ENCODE measurements around the gene PARP1. TPM values are rescaled to one million over a fixed set of nuclear protein-coding genes. Genes with fewer than 3 reads are reported as not detected.

The PARP1 gene
- total RNA-seq, 1 experiment from 2014 or later: 157 TPM

DNA sequence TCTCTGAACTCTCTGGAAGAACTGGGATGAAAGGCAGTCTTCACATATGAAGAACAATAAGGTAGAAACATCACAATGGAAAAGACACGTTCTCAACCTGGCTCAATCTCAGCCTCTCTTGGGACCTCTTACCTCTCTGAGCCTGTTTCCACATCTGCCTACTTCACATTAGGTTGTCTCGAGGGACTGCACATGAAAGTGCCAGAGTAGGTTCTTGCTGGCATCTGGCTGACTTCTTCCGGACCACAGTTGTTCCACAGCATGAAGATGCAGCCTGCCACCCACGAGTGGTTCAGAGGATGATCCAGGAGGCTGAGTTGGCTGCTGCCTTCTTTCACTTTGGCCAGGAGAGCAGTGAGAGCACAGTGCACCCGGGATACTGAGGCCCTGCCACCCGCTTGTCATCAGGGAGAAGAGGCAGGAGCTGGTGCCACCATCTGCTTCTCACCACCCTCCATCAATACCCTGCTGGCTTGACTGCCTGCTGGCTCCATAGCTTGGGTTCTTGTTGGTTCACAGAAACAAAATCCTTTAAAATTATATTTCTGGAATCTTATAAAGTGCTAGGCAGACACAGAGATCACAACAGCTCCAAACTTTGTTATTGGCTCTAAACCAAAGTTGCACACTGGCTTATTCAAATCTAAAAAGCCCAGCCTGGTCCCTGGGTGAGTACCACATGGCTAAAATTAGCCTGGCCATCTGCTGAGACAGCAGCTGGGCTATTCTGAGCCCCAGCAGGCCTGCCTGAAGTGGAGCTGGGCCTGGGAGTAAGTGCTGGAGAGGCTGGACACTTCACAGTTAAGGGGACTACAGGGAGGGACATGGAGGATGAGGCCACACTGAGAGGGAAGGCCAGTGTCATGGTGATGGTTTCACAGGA is 52.0 kb downstream of the PARP1 start:
- H3F3A ChIP-seq (ENCODE audit: insufficient read depth, low read depth): no peaks in the 10 kb centered on the region
- no peaks in the 10 kb centered on the region for H3K79me2 ChIP-seq (ENCODE audit: low read depth)
- CTCF ChIA-PET: no interaction called here
- no peak for DNase-seq
- no peaks in the 10 kb centered on the region for H3K9me2 ChIP-seq (ENCODE audit: insufficient read depth)
- no peaks in the 10 kb centered on the region for H3K27me3 ChIP-seq (ENCODE audit: insufficient read depth, low read depth)
- no TSS peak for BruUV-seq (replicated peaks)
- no peaks in the 10 kb centered on the region for H3K36me3 ChIP-seq (ENCODE audit: low read depth)
- no peak overlapping the region for H3K4me3 ChIP-seq
- POLR2A ChIA-PET (ENCODE audit: unreplicated experiment): no interaction called here
- H3K4me1 ChIP-seq (replicated peaks; ENCODE audit: insufficient read depth): no peaks in the 10 kb centered on the region
- H3K9me3 ChIP-seq (ENCODE audit: insufficient read depth, low read depth): no peaks in the 10 kb centered on the region
- no peak overlapping the region for H3K27ac ChIP-seq
- intact Hi-C loops (cut with micrococcal nuclease; ENCODE audit: unreplicated experiment): no loop called here
- H3K4me2 ChIP-seq: no peak overlapping the region
- no peak for TF ChIP-seq EZH2 (IDR thresholded peaks at IDR 0.05; ENCODE audit: low read depth)
- TF ChIP-seq, protein P1, sequence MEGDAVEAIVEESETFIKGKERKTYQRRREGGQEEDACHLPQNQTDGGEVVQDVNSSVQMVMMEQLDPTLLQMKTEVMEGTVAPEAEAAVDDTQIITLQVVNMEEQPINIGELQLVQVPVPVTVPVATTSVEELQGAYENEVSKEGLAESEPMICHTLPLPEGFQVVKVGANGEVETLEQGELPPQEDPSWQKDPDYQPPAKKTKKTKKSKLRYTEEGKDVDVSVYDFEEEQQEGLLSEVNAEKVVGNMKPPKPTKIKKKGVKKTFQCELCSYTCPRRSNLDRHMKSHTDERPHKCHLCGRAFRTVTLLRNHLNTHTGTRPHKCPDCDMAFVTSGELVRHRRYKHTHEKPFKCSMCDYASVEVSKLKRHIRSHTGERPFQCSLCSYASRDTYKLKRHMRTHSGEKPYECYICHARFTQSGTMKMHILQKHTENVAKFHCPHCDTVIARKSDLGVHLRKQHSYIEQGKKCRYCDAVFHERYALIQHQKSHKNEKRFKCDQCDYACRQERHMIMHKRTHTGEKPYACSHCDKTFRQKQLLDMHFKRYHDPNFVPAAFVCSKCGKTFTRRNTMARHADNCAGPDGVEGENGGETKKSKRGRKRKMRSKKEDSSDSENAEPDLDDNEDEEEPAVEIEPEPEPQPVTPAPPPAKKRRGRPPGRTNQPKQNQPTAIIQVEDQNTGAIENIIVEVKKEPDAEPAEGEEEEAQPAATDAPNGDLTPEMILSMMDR (conservative IDR thresholded peaks at IDR 0.05): no peak
- no peak overlapping the region for H2AFZ ChIP-seq
- H4K20me1 ChIP-seq (ENCODE audit: insufficient read depth): no peaks in the 10 kb centered on the region

DNA sequence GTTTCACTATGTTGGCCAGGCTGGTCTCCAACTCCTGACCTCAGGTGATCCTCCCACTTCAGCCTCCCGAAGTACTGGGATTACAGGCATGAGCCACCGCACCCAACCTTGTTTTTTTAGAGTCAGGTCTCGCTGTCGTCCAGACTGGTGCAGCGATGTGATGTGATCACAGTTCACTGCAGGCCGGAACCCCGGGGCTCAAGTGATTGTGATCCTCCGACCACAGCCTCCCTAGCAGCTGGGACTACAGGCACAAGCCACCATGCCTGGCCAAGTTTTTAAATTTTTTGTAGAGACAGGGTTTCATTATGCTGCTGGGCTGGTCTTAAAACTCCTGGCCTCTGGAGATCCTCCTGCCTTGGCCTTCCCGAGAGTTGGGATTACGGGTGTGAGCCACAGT is 52.9 kb downstream of the PARP1 start:
- TF ChIP-seq, protein P1 (conservative IDR thresholded peaks at IDR 0.05): no peak
- no peak for TF ChIP-seq EZH2 (IDR thresholded peaks at IDR 0.05; ENCODE audit: low read depth)
- Histone ChIP-seq H3K4me3 (no peak overlapping the region), H3K36me3 (ENCODE audit: low read depth) (no peaks in the 10 kb centered on the region), H3K27me3 (ENCODE audit: insufficient read depth, low read depth) (no peaks in the 10 kb centered on the region), H3K79me2 (ENCODE audit: low read depth) (no peaks in the 10 kb centered on the region), H3K4me2 (no peak overlapping the region), H2AFZ (no peak overlapping the region), H3K9me2 (ENCODE audit: insufficient read depth) (no peaks in the 10 kb centered on the region), H3K4me1 (replicated peaks; ENCODE audit: insufficient read depth) (no peaks in the 10 kb centered on the region), H4K20me1 (ENCODE audit: insufficient read depth) (no peaks in the 10 kb centered on the region), H3K9me3 (ENCODE audit: insufficient read depth, low read depth) (no peaks in the 10 kb centered on the region), H3K27ac (no peak overlapping the region), H3F3A (ENCODE audit: insufficient read depth, low read depth) (no peaks in the 10 kb centered on the region)
- no peak for DNase-seq
- BruUV-seq (replicated peaks): no TSS peak
- CTCF ChIA-PET: no interaction called here
- POLR2A ChIA-PET (ENCODE audit: unreplicated experiment): no interaction called here
- intact Hi-C loops (cut with micrococcal nuclease; ENCODE audit: unreplicated experiment): no loop called here

DNA sequence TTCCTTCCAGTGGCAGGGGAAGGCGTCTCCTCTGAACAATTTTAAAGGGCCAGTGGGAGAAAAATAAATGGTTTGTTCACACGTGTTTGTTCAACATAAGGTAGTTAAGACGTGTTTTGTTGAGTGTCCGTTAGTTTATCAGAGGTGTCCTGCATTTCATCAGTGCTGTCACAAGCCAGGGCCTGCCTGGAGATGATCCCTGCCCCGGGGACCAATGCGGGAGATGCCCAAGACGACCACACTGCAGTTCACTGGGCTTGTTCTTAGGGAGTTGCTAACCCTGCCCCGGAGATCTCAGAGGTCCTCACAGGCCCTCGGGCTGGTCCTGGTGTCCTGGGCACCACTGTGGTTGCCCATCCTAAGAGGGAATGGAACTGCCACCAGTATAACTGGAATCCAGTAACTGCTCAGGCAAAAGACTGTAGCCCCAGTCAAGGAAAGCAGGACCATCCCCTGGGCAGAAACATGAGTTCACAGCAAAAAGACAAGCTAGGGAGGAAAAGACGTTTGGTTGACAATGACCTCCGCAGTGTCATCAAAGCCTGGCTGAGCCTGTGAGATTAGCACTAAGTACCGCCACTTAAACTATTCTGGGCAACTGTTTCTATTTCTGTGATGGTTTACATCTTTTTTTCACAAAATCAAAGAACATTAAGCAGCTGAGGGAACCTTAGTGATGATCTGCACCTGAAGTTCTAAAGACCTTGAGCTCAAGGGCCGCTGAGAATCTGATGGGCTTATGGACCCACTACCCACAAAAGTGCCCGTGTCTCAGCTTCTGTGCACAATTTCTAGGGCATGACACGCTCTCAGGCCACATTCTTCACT is 54.0 kb downstream of the PARP1 start:
- no peaks in the 10 kb centered on the region for H4K20me1 ChIP-seq (ENCODE audit: insufficient read depth)
- POLR2A ChIA-PET (ENCODE audit: unreplicated experiment): no interaction called here

More for the DNA sequence above, 54.0 kb downstream of the PARP1 start:
- BruUV-seq (replicated peaks): no TSS peak
- Histone ChIP-seq H3F3A (ENCODE audit: insufficient read depth, low read depth) (no peaks in the 10 kb centered on the region), H3K4me1 (replicated peaks; ENCODE audit: insufficient read depth) (no peaks in the 10 kb centered on the region), H3K79me2 (ENCODE audit: low read depth) (no peaks in the 10 kb centered on the region), H3K4me3 (no peak overlapping the region), H2AFZ (no peak overlapping the region), H3K9me3 (ENCODE audit: insufficient read depth, low read depth) (no peaks in the 10 kb centered on the region), H3K4me2 (no peak overlapping the region), H3K9me2 (ENCODE audit: insufficient read depth) (no peaks in the 10 kb centered on the region), H3K27ac (no peak overlapping the region), H3K27me3 (ENCODE audit: insufficient read depth, low read depth) (no peaks in the 10 kb centered on the region), H3K36me3 (ENCODE audit: low read depth) (no peaks in the 10 kb centered on the region)
- TF ChIP-seq, protein P1 (conservative IDR thresholded peaks at IDR 0.05): no peak
- TF ChIP-seq EZH2 (IDR thresholded peaks at IDR 0.05; ENCODE audit: low read depth): no peak
- CTCF ChIA-PET: no interaction called here
- intact Hi-C loops (cut with micrococcal nuclease; ENCODE audit: unreplicated experiment): no loop called here
- DNase-seq: no peak

All from PC-9 (cell line).